ENCODE results near the gene RP2. TPM values are rescaled to one million over a fixed set of nuclear protein-coding genes. Genes with fewer than 3 reads are reported as not detected.

RP2 gene
- total RNA-seq, 1 experiment from 2014 or later: 5.1 TPM

DNA sequence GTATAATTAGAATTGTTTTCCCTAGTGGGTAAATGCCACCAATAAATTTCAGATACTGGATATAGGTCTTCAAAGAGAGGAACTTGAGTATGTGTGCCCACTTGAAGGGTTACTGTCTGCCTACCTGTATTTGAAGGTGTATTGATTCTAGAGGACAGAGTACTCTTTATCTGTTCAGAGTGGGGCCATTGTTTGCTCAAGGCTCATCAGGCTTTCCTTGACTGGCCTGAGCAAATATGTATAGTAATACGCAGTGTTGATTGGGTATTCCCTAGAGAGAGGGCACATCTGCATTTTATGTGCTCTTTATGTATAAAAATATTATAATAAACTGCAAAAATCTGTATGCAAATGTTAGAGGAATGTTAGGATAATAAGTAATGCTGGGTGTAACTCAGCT is 23.7 kb downstream of the RP2 start:
- no peak overlapping the region for H2BK120ac ChIP-seq (ENCODE audit: low read depth, low read length, poor library complexity, severe bottlenecking)
- H3K27ac Mint-ChIP-seq: no peak overlapping the region
- no peak overlapping the region for H2BK15ac ChIP-seq (ENCODE audit: low read depth, low read length)
- H2AFZ ChIP-seq (ENCODE audit: low read length): no peak overlapping the region
- H3K79me1 ChIP-seq (ENCODE audit: insufficient read depth, low read depth, low read length, poor library complexity, severe bottlenecking): no peaks in the 10 kb centered on the region
- no peaks in the 10 kb centered on the region for H3K27me3 Mint-ChIP-seq (ENCODE audit: low read depth)
- H2AK5ac ChIP-seq (ENCODE audit: insufficient read length, low read length): no peak overlapping the region
- H3K27me3 ChIP-seq (ENCODE audit: insufficient read depth, low read length): no peaks in the 10 kb centered on the region
- no peak overlapping the region for H4K8ac ChIP-seq (replicated peaks; ENCODE audit: insufficient read length, low read depth, low read length)
- no peak overlapping the region for H2BK12ac ChIP-seq (ENCODE audit: insufficient read length, low read depth, low read length)
- no CpG with 5 or more reads among the region's 1 CpG for WGBS (ENCODE audit: extremely low coverage, insufficient read length, low lambda C conversion rate)
- no peak overlapping the region for H4K5ac ChIP-seq (ENCODE audit: insufficient read length, low read depth, low read length)
- H3K4ac ChIP-seq (ENCODE audit: low read depth, low read length): no peak overlapping the region
- TF ChIP-seq, protein P1, sequence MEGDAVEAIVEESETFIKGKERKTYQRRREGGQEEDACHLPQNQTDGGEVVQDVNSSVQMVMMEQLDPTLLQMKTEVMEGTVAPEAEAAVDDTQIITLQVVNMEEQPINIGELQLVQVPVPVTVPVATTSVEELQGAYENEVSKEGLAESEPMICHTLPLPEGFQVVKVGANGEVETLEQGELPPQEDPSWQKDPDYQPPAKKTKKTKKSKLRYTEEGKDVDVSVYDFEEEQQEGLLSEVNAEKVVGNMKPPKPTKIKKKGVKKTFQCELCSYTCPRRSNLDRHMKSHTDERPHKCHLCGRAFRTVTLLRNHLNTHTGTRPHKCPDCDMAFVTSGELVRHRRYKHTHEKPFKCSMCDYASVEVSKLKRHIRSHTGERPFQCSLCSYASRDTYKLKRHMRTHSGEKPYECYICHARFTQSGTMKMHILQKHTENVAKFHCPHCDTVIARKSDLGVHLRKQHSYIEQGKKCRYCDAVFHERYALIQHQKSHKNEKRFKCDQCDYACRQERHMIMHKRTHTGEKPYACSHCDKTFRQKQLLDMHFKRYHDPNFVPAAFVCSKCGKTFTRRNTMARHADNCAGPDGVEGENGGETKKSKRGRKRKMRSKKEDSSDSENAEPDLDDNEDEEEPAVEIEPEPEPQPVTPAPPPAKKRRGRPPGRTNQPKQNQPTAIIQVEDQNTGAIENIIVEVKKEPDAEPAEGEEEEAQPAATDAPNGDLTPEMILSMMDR (conservative IDR thresholded peaks at IDR 0.05): no peak
- H3K27ac ChIP-seq (ENCODE audit: insufficient read length, low read depth, low read length): no peak overlapping the region
- H3K4me1 Mint-ChIP-seq: no peaks in the 10 kb centered on the region
- DNase-seq: no peak
- H3K4me3 Mint-ChIP-seq: no peak overlapping the region
- no peak overlapping the region for H3K9ac ChIP-seq (ENCODE audit: extremely low read depth, insufficient read length, low read length)
- no peaks in the 10 kb centered on the region for H3K79me2 ChIP-seq (ENCODE audit: insufficient read depth, low read length)
- no peak overlapping the region for H3K14ac ChIP-seq (ENCODE audit: insufficient read depth, low read length)
- H3T11ph ChIP-seq (ENCODE audit: low read length): no peak overlapping the region
- no peak overlapping the region for H3K56ac ChIP-seq (ENCODE audit: insufficient read length, low read depth, low read length)
- peaks cover 1 to 16% (median 15%) of the 10 kb centered on the region in 3 experiments; a peak in 6 of 7 replicates for H3K36me3 Mint-ChIP-seq (ENCODE audit: insufficient read depth in 1 of 3, low read depth in 3 of 3)
- H4K91ac ChIP-seq (ENCODE audit: insufficient read length, low read depth, low read length): no peak overlapping the region
- H3K9me3 ChIP-seq (ENCODE audit: control insufficient read depth, low read depth, low read length): no peaks in the 10 kb centered on the region
- no peak overlapping the region for H2BK5ac ChIP-seq (ENCODE audit: insufficient read length, low read length)
- H4K20me1 ChIP-seq (ENCODE audit: control insufficient read depth, insufficient read depth, insufficient read length): no peaks in the 10 kb centered on the region
- H2BK20ac ChIP-seq (ENCODE audit: low read depth, low read length, poor library complexity, severe bottlenecking): no peak overlapping the region
- no peak overlapping the region for H3K23ac ChIP-seq (ENCODE audit: insufficient read length, low read depth, low read length)
- H3K18ac ChIP-seq (ENCODE audit: insufficient read length, low read depth, low read length): no peak overlapping the region
- H3K4me2 ChIP-seq (ENCODE audit: insufficient read depth, insufficient read length, low read length): no peak overlapping the region
- no peaks in the 10 kb centered on the region for H3K4me1 ChIP-seq (ENCODE audit: insufficient read depth, low read length)
- peaks cover 41 to 50% of the 10 kb centered on the region in 2 experiments for H3K9me3 Mint-ChIP-seq
- no peaks in the 10 kb centered on the region for H3K23me2 ChIP-seq (ENCODE audit: insufficient read length, low read depth, low read length, poor library complexity, severe bottlenecking)

Data from H9 (cell line).